ENCODE data around the gene LDLRAD2.

DNA sequence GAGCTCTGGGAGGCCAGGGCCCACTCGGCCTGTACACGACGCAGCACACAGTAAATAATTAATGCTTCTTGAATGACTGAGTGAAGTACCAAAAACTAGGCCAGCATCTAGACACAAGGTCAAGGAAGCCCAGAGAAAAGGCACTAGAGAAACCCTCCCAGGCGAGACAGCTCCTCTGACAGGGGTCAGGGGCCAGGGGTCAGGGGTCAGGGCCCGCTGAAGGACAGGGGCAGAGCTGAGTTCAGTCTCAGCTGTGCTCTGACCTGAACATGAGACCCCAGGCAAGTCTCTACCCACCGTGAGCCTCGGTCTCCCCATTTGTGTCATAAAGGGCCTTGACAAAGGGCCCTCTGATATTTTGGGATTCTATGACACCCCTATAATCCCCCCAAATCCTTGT is 56.4 kb downstream of the LDLRAD2 start:
- TF ChIP-seq POLR2A (IDR thresholded peaks at IDR 0.05; ENCODE audit: low read depth, low read length) (no peak), POLR2AphosphoS5 (IDR thresholded peaks at IDR 0.05; ENCODE audit: low read depth, low read length) (no peak), TAF1 (IDR thresholded peaks at IDR 0.05; ENCODE audit: low read depth, low read length) (no peak), POU2F2 (IDR thresholded peaks at IDR 0.05; ENCODE audit: low read depth, low read length) (no peak)

Measured in GM12891 (cell line).